HG03457 (cell line): ENCODE measurements around the gene MUC5AC.
"Not testable (repeated sequence)": the region's sequence is repeated elsewhere in the genome, so short reads cannot be mapped to it uniquely, and the experiment has no call there.

Source experiments
- ATAC-seq: cut with Tn5 transposase; IDR thresholded peaks from one replicate; pipeline ENCODE4 v1.9.1; 2021; ENCODE audit warnings: moderate number of reproducible peaks; ENCODE audit not compliant: unreplicated experiment

The MUC5AC gene, protein sequence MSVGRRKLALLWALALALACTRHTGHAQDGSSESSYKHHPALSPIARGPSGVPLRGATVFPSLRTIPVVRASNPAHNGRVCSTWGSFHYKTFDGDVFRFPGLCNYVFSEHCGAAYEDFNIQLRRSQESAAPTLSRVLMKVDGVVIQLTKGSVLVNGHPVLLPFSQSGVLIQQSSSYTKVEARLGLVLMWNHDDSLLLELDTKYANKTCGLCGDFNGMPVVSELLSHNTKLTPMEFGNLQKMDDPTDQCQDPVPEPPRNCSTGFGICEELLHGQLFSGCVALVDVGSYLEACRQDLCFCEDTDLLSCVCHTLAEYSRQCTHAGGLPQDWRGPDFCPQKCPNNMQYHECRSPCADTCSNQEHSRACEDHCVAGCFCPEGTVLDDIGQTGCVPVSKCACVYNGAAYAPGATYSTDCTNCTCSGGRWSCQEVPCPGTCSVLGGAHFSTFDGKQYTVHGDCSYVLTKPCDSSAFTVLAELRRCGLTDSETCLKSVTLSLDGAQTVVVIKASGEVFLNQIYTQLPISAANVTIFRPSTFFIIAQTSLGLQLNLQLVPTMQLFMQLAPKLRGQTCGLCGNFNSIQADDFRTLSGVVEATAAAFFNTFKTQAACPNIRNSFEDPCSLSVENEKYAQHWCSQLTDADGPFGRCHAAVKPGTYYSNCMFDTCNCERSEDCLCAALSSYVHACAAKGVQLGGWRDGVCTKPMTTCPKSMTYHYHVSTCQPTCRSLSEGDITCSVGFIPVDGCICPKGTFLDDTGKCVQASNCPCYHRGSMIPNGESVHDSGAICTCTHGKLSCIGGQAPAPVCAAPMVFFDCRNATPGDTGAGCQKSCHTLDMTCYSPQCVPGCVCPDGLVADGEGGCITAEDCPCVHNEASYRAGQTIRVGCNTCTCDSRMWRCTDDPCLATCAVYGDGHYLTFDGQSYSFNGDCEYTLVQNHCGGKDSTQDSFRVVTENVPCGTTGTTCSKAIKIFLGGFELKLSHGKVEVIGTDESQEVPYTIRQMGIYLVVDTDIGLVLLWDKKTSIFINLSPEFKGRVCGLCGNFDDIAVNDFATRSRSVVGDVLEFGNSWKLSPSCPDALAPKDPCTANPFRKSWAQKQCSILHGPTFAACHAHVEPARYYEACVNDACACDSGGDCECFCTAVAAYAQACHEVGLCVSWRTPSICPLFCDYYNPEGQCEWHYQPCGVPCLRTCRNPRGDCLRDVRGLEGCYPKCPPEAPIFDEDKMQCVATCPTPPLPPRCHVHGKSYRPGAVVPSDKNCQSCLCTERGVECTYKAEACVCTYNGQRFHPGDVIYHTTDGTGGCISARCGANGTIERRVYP (N-terminal part only)

DNA sequence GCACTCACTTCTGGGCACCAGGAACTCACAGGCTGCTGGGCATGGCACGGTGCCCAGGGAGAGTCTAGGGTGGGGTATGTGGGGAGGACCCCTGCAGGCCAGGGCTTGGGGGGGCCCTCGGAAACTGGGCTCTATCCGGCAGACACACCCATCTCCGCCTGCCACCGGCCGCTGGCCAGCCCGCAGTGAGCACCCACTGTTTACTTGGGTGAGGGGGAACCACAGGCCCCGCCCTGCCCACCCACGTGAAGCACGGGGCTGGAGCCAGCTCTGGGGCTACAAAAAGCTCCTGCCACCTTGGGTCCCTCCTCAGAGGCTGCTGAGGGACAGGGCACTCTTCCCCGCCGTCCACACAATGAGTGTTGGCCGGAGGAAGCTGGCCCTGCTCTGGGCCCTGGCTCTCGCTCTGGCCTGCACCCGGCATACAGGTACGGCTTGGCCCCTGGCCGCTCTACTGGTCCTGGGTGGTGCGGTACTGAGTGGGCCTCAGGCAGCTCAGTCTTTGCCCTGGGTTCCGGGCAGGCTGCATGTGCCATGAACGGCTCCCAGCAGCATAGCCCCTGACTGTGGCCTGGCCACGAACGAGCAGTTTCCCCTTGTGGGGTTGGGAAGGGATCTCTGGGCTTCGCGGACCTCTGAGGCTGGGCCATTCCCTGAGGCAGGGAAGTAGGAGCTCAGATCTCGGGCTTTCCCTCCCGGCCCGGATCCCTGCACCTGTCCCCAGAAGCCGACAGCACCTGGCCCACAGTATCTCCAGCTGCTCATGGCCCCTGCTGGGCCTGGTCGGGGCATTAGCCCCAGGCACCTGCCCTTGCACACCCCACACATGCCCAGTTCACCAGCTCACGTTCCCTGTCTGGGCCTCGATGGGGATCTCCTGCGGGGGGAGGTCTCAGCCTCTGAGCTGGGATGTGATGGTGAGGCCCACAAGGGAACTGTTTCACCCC lies at the start of gene MUC5AC:
Gene MUC5AC (plus strand): TSS at position 309 of the 947 bp plus-strand sequence. CDS start 47 bp downstream, at position 356.
- ATAC-seq = no peak

DNA sequence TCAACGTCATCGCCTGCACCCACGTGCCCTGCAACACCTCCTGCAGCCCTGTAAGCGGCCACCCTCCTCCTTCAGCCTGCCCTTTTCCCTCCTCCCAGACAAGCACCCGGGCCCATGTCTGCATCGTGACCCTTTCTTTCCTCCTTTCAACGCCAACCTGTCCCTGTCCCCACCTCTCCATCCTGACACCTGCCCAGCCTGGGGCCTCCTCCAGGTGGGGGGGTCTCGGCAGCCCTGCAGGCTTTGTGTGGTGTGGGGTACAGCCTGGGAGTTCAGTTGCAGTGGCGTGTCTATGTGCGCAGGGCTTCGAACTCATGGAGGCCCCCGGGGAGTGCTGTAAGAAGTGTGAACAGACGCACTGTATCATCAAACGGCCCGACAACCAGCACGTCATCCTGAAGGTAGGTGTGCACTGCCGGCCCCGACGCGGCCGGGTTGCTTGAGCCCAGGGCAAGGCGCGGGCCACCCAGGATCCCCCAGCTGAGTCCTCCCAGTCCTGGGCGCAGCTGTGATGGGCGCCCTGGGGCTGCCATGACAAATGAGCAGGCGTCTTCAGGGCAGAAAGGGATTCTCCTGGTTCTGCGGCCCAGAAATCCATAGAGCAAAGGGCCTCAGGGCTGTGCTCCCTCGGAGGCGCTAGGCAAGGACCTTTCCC lies 49.4 kb upstream of the MUC5AC start:
- ATAC-seq = no peak

DNA sequence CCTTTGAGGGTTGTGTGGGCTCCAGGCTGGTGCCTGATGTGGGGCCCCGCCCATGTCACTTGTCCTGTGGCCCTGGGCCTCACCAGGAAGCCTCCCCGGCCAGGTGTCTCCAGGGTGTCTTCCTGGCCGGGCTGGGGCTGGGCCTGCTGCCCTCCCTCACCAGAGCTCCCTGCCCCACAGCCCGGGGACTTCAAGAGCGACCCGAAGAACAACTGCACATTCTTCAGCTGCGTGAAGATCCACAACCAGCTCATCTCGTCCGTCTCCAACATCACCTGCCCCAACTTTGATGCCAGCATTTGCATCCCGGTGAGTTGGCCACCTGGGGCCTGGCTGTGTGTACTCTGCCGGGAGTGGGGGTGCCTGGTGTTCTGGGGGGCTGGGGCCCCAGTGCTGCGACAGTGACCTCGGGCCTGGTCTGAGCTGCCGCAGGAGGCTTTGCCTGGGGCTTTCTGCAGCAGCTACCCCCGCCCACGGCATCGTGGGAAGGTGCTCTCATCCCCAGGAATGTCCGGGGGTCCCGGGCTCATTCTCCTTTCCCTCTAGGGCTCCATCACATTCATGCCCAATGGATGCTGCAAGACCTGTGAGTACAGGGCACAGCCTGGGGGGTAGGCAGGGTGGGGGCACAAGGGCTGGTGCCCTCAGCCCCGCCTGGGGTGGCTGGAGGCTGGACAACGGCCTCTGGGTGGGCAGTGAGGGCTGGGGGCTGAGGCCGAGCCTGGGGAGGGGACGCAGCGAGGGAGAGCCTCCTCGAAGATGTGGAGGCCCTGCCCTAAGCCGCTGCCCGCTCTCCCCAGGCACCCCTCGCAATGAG lies 48.4 kb upstream of the MUC5AC start:
- ATAC-seq = no peak

DNA sequence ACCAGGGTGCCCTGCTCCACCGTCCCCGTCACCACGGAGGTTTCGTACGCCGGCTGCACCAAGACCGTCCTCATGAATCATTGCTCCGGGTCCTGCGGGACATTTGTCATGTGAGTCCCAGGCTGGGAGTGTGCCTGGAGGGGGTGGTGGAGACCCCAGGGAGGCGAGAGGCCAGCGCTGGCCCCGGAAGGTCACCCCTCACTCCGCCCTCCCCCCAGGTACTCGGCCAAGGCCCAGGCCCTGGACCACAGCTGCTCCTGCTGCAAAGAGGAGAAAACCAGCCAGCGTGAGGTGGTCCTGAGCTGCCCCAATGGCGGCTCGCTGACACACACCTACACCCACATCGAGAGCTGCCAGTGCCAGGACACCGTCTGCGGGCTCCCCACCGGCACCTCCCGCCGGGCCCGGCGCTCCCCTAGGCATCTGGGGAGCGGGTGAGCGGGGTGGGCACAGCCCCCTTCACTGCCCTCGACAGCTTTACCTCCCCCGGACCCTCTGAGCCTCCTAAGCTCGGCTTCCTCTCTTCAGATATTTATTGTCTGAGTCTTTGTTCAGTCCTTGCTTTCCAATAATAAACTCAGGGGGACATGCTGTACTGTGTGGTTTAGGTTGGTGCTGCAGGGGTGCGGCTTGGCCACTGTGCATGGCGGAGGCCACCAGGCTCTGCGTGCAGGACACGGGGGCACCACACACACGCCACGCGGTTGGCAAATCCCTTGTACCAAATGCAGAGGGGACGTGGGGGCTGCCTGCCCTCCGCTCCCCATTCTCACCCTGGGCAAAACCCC lies 47.6 kb upstream of the MUC5AC start:
- no peak for ATAC-seq

DNA sequence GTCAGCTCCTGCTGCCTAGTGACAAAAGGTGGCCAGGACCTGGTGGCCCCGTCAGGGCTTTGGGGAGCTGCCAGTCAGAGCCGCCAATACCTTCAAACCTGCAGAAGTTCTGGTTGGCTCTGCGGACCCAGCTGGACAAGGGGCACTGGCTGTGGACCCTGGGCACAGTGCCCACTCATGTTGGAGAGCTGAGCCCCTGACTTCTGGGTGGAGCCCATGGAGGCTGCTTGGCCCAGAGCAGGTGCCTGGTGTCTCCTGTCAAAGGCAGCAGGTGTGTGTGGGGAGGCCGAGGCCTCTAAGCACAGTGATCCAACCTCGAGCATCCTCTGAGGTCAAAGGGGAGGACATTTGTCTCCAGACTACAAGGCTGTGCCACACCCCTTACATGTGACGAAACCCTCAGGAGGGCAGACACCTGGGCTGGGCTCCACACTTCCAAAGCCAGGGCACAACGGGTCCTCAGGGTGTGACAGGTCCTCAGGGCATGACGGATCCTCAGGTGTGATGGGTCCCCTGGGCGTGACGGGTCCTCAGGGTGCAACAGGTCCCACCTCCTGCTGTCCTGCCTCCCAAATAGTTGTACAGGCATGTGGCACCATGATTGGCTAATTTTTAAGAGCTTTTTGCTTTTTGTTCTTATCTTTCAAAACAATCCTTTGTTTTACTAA lies 46.1 kb upstream of the MUC5AC start:
- no peak for ATAC-seq

DNA sequence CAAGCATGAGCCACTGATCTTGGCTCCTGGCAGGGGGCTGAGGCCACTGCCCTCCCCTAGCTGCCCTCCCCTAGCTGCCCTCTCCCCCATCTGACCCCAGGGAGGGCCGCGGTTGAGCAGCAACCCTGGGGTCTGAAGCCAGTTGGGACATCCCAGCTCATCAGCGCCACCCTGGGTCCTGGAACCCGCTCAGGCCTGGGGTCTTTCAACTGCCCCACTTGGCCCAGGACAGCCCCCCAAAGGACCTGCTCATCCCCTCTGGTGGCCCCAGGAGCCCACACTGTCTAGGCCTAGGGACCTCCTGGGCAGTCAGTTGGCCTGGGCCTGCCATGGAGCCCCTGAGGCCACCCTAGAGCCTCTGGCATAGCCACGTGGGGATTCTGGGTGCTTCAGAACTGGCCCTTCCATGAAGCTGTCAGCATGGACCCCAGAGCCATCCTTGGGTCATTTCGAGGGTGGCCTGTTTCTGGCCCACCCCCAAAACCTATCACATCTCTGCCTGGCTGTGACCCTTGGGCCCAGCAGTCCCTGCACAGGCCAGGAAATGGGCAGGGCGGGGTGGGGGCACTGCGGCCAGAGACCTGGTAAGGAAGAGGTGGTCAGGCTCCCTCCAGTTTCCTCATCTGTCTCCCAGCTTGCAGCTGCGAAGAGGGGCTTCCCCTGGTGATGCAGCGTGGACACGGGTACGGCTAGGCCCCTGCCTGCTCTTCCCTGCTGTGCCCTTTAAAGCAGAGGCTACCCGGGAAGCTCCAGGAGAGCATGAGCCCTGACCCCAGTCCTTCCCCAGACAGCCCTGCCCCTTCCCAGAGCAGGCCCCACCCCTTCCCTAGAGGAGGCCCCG lies 45.2 kb upstream of the MUC5AC start:
- ATAC-seq = no peak

DNA sequence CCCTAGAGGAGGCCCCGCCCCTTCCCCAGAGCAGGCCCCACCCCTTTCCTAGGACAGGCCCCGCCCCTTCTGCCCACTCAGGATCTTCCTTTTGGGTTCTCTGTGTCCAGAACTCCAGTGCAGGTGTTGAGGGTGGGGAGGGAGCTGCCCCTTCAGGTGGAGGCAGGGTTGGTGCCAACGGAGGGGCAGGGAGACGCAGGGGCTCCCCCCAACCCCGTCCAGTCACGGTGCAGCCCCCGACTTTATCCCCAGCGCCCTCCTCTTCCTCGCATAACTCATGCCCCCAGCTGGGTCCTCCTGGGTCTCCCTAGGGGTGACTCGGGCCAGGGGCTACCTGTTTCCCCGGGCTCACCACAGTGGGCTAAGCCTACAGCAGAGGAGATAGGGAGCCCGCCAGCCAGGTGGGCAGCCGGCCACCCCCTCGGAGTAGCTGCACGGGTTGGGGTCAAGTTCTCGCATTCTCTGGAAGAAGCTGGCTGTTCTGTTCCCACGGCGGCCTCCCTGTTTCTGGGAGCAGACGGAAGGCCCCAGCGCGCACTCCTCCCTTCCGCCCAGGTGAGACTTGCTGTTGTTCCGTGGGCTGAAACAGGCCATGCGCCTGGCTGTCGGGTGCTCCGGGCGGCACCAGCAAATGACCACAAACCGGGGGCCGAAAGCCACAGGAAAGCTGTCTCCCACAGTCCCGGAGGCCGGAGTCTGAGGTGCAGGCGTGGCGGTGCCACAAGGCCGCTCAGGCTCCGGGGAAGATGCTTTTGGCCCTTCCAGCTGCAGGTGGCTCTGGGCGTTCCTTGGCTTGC lies 44.1 kb upstream of the MUC5AC start:
- ATAC-seq = no peak

DNA sequence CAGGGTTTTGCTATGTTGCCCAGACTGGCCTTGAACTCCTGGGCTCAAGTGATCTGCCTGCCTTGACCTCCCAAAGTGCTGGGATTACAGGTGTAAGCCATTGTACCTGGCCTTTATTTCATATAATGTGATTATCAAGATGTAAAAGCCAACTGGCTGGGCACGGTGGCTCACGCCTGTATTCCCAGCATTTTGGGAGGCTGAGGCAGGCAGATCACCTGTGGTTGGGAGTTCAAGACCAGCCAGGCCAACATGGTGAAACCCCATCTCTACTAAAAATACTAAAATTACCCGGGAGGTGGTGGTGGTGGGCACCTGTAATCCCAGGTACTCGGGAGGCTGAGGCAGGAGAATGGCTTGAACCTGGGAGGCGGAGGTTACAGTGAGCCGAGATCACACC lies 42.5 kb upstream of the MUC5AC start:
- ATAC-seq = not testable (repeated sequence)

DNA sequence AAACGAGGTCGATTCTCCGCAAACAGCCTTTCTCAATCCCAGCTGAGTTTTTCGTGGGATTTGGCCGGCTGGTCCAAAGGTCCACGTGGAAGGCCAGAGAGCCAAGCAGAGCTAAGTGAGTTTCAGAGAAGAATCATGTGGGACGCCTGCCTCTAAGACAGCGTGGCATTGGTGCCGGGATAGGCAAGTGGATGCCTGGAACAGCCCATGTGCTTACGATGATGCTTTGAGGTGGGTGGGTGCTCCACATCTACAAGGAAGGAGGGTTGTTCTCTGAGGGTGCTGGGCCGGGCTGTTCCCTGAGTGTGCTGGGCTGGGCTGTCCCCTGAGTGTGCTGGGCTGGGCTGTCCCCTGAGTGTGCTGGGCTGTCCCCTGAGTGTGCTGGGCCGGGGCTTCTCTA lies 41.6 kb upstream of the MUC5AC start:
- ATAC-seq = no peak

DNA sequence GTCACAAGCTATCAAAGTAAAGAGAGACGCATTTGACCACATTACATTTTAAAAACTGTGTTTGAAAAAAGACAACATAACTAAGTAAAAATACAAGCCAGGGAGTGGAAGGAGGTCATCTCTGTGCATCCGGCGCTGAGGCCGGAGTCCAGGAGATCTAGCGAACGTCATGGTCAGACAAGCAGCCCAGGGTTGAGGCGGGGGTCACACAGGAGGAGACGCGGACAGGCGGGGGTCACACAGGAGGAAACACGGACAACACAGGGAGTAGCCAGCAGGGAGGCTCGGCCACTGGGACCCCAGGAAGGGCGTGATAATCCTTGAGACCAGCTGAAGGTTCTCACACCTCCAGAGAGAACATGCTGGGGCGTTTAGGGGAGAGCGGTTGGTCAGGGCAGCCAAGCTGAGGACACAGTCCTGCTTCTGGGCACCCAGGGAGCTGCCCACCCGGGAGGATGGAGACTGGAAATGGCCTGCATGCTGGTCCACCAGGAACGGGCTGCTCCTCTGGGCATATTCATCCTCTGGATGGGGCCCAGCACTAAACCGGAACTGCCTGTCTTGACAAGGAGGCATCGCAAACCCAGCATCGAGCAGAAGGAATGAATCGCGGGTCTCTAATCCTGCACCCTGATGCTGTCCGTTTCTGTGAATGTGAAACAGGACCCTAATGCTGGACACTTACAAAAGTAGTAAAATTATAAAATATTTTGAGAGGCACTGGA lies 40.9 kb upstream of the MUC5AC start:
- no peak for ATAC-seq

DNA sequence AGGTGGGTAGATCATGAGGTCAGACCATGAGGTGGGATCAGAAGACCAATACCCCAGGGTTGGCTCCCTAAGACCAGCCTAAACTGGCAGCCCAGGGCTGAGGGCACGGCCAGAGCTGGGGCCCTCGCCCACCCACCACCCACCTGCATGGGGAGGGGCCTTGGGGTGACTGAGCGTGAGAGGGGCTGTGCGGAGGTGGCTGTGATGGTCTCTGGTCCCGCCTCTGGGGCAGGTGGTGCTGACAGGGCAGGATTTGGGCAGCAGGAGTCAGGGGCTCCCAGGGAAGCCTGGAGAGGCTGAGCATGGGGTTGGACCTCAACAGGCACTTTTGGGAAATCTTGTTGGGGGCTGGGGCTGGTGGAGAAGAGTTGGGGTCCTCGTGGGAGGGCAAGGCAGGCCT lies 39.8 kb upstream of the MUC5AC start:
- no peak for ATAC-seq

DNA sequence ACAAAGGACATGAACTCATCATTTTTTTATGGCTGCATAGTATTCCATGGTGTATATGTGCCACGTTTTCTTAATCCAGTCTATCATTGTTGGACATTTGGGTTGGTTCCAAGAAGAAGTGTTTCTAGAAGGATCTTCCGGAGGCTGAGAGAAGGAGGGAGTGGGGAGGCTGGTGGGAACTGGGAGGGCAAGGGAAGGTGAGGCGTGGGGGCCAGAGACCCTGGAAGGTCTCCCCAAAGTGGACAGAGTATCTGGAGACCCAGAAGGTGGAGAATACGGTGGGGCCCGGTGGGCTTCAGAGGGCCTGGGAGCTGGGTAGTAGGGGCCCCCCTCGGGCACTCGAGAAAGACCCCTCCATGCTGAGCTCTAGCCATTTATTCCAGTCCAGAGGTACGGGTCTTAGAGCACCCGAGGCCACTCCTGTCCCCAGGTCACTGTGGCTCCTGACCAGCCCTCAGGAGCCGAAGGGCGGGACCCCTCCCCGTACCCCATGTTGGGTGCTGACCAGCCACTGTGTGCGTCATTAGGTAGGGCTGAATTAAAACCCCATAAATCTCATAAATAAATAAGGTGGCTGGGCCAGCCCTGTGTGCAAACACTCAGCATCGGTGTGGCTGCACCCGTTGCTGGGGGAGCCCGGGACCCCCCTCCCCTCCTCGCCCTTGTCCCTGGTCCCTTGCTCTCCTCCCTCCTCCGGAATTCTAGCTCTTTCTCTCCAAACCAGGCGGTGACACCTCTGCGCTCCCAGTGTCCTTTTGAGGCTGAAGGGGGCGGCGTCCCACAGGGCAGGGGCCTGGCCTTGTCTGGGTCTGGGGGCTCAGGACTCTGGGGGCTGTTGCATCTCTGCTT lies 38.8 kb upstream of the MUC5AC start:
- no peak for ATAC-seq

DNA sequence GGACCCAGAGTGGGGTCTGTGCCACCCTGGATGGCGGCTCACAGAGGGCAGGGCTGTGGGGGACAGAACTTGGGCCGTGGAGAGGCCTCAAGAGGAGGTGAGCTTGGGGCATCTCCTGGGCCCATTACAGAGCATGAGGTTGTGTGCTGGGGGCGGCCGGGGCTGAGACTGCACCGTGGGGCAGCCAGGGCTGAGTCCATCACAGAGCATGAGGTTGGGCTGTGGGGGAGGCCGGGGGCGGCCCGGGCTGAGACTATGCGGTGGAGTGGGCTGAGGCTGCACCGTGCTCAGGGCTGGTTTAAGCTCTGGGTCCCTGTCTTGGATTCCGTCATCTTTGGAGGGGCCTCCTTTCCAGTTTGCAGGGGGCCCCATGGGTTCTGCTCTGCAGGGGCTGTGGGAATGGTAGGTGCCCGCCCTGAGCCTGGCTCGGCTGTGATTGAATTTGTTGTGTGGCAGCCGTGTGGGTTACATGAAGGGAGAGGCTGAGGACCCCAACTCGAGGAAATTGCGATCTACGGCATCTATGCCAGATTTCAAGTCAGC lies 38.1 kb upstream of the MUC5AC start:
- no peak for ATAC-seq
